ENCODE data around the gene GALNT9.

Gene GALNT9

GRCh38 chr12:132211326-132211725 lies 118.1 kb downstream of the GALNT9 start:
- no peak for DNase-seq (ENCODE audit: low spot score)

DNA sequence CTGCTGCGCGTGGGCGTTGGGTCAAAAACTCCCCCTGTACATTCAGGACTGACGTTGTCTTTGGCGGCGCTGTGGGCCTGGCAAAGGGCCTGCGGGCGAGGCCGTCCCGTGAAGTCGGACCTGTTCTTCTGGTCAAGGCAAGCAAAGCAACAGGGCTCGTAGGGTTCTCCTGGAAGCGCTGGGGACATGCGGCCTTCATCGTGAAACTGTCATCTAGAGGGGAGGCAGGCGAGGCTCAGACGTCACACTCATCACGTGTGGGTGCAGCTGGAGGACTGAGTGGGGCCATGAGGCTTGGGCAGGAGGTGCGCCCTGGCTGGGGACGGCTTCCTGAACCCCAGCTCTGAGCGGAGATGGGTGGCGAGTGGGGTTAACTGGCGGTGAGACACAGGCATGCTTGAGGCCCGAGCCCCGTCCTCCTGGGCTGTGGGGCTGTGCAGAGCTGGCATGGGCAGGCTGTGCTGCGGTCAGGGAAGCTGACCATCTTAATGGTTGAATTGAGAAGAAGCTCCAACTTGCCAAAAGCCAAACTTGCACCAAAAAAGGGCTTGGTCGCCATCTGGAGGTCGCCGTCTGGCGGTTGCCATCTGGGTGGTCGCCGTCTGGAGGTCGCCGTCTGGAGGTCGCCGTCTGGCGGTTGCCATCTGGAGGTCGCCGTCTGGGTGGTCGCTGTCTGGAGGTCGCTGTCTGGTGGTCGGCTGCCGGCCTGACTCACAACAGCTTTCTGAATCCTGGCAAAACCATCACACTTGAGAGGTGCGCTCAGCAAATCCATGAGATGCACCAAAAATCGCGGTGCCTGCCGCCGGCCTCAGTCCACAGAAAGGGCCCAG lies 119.0 kb downstream of the GALNT9 start:
- no peak for DNase-seq (ENCODE audit: low spot score)

- DNase-seq (ENCODE audit: low spot score): no peak
Observed at GRCh38 chr12:132209619-132210222, 119.7 kb downstream of the GALNT9 start.

DNA sequence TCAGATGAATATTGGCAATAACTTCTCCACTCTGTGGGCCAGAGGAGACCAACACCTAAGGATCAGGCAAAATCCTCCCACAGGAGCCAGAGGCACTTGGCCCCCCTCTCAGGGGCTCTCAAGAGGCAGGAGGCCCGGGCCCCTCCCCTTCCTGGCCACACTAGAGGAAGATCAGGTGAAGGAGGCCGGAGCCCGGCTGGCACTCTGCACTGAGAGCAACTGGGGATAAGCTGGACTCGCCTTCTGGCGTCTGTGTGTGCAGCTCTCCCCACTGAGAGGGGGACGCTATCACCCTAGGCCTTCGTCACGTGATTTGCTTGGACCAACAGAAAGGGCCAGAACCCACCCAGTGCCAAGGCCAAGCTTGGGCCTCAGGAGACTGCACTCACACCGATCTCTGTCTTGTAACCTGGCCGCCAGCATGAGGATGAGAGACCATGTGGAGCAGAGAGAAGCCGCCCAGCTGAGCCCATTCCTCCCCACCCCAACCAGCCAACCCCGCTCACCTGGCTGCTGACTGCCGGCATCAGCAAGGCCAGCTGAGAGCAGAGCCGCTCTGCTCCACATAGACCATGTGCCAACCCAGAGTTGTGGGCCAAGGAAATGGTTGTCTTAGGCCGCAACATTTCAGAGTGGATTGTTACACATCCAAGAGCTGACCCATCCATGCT lies 121.1 kb downstream of the GALNT9 start:
- DNase-seq (ENCODE audit: low spot score): no peak

- no peak for DNase-seq (ENCODE audit: low spot score)
Observed at GRCh38 chr12:132207083-132207775, 122.2 kb downstream of the GALNT9 start.

DNA sequence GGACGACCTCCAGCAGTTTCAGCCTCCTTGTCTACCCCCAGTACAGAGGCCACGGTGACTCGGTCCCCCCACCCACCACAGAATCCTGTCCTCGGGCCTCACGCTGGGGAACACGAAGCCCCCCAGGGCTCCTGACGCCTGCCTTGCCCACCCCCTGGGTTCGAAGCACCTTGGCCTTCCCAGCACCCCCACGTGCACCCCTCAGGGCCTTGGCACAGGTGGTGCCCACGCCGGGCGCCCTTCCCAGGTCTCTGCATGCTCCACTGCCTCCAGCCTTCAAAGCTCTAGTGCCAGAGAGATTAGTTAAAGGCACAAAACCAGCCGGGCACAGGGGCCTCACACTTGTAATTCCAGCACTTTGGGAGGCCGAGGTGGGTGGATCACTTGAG lies 123.3 kb downstream of the GALNT9 start:
- DNase-seq (ENCODE audit: low spot score): no peak

- no peak for DNase-seq (ENCODE audit: low spot score)
Observed at GRCh38 chr12:132205271-132206045, 123.9 kb downstream of the GALNT9 start.

- no peak for DNase-seq (ENCODE audit: low spot score)
Observed at GRCh38 chr12:132204793-132205270, 124.6 kb downstream of the GALNT9 start.

DNA sequence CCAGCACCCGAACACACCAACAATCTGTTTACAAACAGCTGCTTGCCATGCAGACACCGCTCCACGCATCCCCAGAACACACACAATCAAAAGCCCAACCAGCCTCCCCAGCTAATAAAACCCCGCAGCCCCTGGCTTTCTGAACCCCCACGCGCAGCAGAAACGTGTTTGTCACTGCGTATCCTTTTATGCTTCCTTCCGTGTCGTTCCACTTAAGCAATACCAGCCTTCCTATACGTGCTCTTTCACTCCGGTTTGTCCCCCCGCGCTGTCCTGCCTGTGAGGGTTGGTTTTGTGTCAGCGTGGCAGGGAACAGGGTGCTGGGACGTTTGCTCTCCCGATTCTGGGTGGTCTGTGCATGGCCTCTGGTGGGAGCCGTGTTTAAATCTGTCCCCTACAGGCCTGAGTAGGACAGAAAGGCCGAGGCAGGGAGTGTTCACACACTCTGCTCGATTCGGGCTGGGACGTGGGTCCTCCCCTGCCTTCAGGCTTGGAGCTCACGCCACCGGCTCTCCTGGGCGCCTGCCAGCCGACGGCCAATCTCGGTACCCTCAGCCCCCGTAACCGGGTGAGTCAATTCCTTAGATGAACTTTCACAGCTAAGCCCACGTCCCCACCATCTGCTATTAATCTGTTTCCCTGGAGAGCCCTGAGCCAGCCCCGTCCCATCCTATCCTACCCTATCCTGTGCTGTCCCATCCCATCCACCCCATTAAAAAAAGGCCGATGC lies 125.2 kb downstream of the GALNT9 start:
- no peak for DNase-seq (ENCODE audit: low spot score)

DNA sequence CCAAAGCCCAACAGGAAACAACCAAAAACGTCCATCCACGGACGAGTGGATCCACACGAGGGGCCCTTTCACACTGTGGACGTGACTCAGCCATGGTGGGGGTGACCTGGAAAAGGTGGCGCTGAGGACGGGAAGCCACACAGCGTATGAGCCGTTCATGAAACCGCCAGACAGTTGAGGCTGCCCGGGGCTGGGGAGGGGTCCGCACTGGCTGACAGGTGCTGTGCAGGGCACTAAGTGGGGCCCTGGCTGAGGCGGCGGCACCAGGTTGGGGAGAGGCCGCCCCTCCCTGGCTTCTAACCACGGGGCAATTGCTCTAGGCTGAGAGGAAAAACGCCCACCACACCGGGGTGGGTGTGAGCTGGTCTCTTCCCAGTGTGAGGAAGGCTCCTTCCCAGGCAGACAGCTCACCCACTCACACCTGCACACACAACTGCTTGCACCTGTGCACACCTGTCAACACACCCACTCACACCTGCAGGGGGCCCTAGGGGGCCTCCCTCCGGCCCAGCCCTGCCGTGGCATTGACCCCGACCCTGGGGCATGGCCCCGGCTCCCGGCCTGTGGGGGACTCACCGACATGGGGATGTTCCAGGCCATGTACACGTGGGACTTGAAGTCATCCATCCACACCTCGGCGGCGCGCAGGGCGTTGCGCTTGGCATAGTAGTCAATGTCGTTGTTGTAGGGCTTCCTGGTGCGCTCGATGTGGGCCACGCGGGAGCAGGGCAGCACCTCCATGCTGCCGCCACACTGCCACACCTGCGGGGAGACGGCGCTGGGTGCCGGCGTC lies 126.3 kb downstream of the GALNT9 start:
- no peak for DNase-seq (ENCODE audit: low spot score)

- no peak for DNase-seq (ENCODE audit: low spot score)
Observed at GRCh38 chr12:132201391-132202120, 127.8 kb downstream of the GALNT9 start.

GRCh38 chr12:132200800-132201199 lies 128.6 kb downstream of the GALNT9 start:
- no peak for DNase-seq (ENCODE audit: low spot score)

GRCh38 chr12:132199526-132200319 lies 129.7 kb downstream of the GALNT9 start:
- DNase-seq (ENCODE audit: low spot score): no peak

DNA sequence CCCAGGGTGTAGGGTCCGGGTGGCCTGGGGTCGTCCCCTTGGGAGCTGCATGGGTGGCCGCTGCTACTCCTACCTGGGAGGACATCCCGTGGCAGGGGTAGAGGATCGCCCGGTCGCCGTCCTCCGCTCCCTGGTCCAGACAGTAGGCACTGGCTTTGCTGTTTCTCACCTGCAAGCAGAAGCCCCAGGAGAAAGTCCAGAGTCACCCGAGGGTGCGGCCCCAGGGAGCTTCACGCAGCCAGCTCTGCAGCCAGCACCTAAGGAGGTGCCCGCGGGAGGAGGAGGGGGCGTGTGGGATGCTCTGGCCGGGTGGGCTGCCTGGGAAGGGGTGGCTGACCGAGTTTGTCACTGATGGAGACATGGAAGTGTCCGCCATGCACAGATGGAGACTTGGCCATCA lies 130.3 kb downstream of the GALNT9 start:
- no peak for DNase-seq (ENCODE audit: low spot score)

DNA sequence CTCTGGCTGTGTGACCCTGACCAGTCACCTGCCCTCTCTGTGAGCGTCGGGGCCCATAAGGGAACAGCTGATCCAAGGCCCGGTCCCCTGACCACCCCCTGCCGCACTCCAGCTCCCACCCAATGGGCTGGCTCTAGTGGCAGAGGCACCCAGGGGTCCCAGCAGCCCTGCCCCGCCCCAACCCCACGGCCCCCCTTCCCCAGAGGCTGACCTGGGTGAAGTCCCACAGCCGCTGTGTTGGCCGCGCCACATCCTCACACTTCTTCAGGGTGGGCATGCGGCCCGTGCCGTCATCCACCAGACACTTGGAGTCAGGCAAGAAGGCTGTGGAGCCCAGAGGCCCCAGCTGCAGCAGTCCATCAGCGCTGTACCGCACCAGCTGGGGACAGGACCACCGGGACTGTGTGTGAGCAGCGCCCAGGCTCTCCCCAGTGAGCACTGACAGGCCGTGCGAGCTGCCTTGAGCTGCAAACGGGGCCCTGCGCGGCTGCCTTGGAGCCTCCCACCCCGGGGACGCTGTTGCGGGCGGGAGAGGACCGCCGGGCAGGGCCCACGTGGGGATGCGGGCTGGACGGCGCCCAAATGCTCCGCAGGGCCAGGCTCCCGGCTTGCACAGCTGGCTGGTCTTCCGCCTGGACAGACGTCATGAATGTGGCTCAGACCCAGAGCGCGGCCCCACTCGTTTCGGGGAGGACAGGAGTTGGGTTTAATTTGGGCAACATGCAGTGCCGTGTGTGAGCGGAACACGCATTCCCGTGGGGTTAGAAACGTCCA lies 131.6 kb downstream of the GALNT9 start:
- DNase-seq (ENCODE audit: low spot score): no peak

GRCh38 chr12:132196873-132197390 lies 132.5 kb downstream of the GALNT9 start:
- no peak for DNase-seq (ENCODE audit: low spot score)

GRCh38 chr12:132196038-132196872 lies 133.1 kb downstream of the GALNT9 start:
- DNase-seq (ENCODE audit: low spot score): no peak
